Endothelial cell of umbilical vein (primary cell): Measurements from ENCODE around the gene SPANXN4. TPM values are rescaled to one million over a fixed set of nuclear protein-coding genes. Genes with fewer than 3 reads are reported as not detected.

Experiments
- BruUV-seq: library from RNA; stranded (reverse); fragments of 400-500 nt; replicated peaks from 2 replicates; lab custom pipeline; 2021; lab: Mats Ljungman, UMichigan
- CTCF ChIA-PET: fragments of 300-600, 350-600 bp; sonication (Branson Sonifier 250); formaldehyde crosslinking; loops from one replicate; lab custom pipeline; 2021; ENCODE audit warnings: antibody characterized with exemption, inconsistent platforms; lab: Charles Lee
- POLR2A ChIA-PET: fragments of 300-600, 350-600 bp; sonication (Branson Sonifier 250); formaldehyde crosslinking; loops from one replicate; lab custom pipeline; 2021; ENCODE audit warnings: antibody characterized with exemption, inconsistent platforms; lab: Charles Lee
- DNase-seq: peaks from one replicate; pipeline ENCODE4 v3.0.0-alpha.2; 2011; ENCODE audit warnings: low read depth, low spot score
- FAIRE-seq: peaks from 2 replicates; lab custom pipeline; 2011; peaks lifted over from hg19 to GRCh38; lab: Jason Lieb, UNC
- H2AFZ ChIP-seq: 2 replicates; pipeline ENCODE4 v1.6.0; 2012; ENCODE audit warnings: low read depth, low read length, control low read depth, inconsistent platforms
- H3K27ac ChIP-seq: 2 replicates; pipeline ENCODE4 v1.5.1; 2011; ENCODE audit warnings: low read depth, mild to moderate bottlenecking, control low read depth, low read length, moderate library complexity; ENCODE audit not compliant: insufficient read depth
- H3K27me3 ChIP-seq, 2 experiments: 2 replicates each; pipeline versions ENCODE4 v1.6.0 to v1.6.1; 2011; ENCODE audit warnings: low read length in 2 of 2, mixed read lengths in 1 of 2; ENCODE audit not compliant: control insufficient read depth in 2 of 2, insufficient read depth in 2 of 2
- H3K36me3 ChIP-seq, 2 experiments: 2 replicates in 1 of 2; 3 replicates in 1 of 2; pipeline ENCODE4 v1.5.1; 2011; ENCODE audit warnings: low read length in 2 of 2, mild to moderate bottlenecking in 1 of 2, moderate library complexity in 1 of 2; ENCODE audit not compliant: control insufficient read depth in 2 of 2, insufficient read depth in 2 of 2; ENCODE audit errors: extremely low read depth in 1 of 2
- H3K4me1 ChIP-seq: 3 replicates; pipeline ENCODE4 v1.5.1; 2011; ENCODE audit warnings: mild to moderate bottlenecking, low read length; ENCODE audit not compliant: control insufficient read depth, insufficient read depth; ENCODE audit errors: extremely low read depth
- H3K4me2 ChIP-seq: 2 replicates; pipeline ENCODE4 v1.6.1; 2011; ENCODE audit warnings: low read length, control low read depth, mixed read lengths; ENCODE audit not compliant: insufficient read depth
- H3K4me3 ChIP-seq, 3 experiments: fragments of 200-600 bp in 1 of 3; sonication (generic), shearing (Covaris generic) in 1 of 3; replicated peaks in 1 of 3; 2 replicates each; pipeline ENCODE4 v1.5.1; 2011 to 2016; ENCODE audit warnings: control low read depth in 3 of 3, low read length in 3 of 3, mild to moderate bottlenecking in 2 of 3, inconsistent platforms in 1 of 3, low read depth in 1 of 3, moderate library complexity in 1 of 3; ENCODE audit not compliant: insufficient read depth in 1 of 3
- H3K79me2 ChIP-seq: 2 replicates; pipeline ENCODE4 v1.6.0; 2012; ENCODE audit warnings: low read length, inconsistent platforms; ENCODE audit not compliant: control insufficient read depth, insufficient read depth
- H3K9ac ChIP-seq: replicated peaks from 2 replicates; pipeline ENCODE3; 2011; ENCODE audit warnings: low read length, control low read depth; ENCODE audit not compliant: insufficient read depth; ENCODE audit errors: extremely low read depth
- H3K9me1 ChIP-seq: replicated peaks from 3 replicates; pipeline ENCODE4 v1.6.0; 2011; ENCODE audit warnings: mild to moderate bottlenecking, low read length; ENCODE audit not compliant: control insufficient read depth, insufficient read depth; ENCODE audit errors: extremely low read depth
- H3K9me3 ChIP-seq: replicated peaks from 2 replicates; pipeline ENCODE4 v1.5.1; 2012; ENCODE audit warnings: low read length, inconsistent platforms; ENCODE audit not compliant: control insufficient read depth, insufficient read depth
- H4K20me1 ChIP-seq: replicated peaks from 2 replicates; pipeline ENCODE3; 2011; ENCODE audit warnings: mild to moderate bottlenecking, low read length; ENCODE audit not compliant: control insufficient read depth, insufficient read depth; ENCODE audit errors: extremely low read depth
- EZH2 ChIP-seq: IDR thresholded peaks from 2 replicates; pipeline ENCODE4 v1.6.1; 2012; ENCODE audit warnings: borderline replicate concordance, low read depth, mild to moderate bottlenecking, moderate library complexity, low read length, inconsistent platforms; ENCODE audit not compliant: severe bottlenecking
- FOS ChIP-seq: IDR thresholded peaks from 2 replicates; pipeline ENCODE4 v1.6.1; 2011; ENCODE audit warnings: mild to moderate bottlenecking, low read length, moderate library complexity, borderline replicate concordance; ENCODE audit not compliant: insufficient read depth
- GATA2 ChIP-seq: IDR thresholded peaks from 2 replicates; pipeline ENCODE4 v1.7.0; 2011; ENCODE audit warnings: low read depth, mild to moderate bottlenecking, moderate library complexity, mixed read lengths, low read length; ENCODE audit not compliant: insufficient read length, insufficient read depth
- JUN ChIP-seq: IDR thresholded peaks from 2 replicates; pipeline ENCODE4 v1.6.1; 2011; ENCODE audit warnings: borderline replicate concordance, low read depth; ENCODE audit not compliant: insufficient read length, insufficient read depth
- POLR2AphosphoS5 ChIP-seq: IDR thresholded peaks from 2 replicates; pipeline ENCODE4 v1.6.1; 2012; ENCODE audit warnings: low read depth, mild to moderate bottlenecking, control low read depth, low read length, moderate library complexity; ENCODE audit not compliant: insufficient read depth
- dilution Hi-C: fragments of 300-500 bp; cut with MboI; formaldehyde crosslinking; loops from one replicate; pipeline ENCODE4 v1.15.0; 2019; ENCODE audit warnings: low sequenced_read_pairs; ENCODE audit not compliant: extremely low pct_ligation_motif_present
- intact Hi-C: fragments of 100-400 bp; cut with micrococcal nuclease; formaldehyde crosslinking; loops from one replicate; pipeline ENCODE4 v1.10.0; 2022
- polyA plus RNA-seq, 4 experiments: library from polyadenylated mRNA; depleted of rRNA in 3 of 4; stranded (reverse) in 3 of 4; unstranded in 1 of 4; fragments of >200 nt; gene quantifications; 2 replicates each; pipeline versions ENCODE4 v1.2.1 to v1.2.3, GENCODE V29; 2011 to 2012; ENCODE audit warnings: missing spikeins in 1 of 4
- total RNA-seq: library from RNA; stranded (reverse); gene quantifications from 2 replicates; pipeline ENCODE4 v1.2.3, GENCODE V29; 2021
- TF ChIP-seq, protein P1 (sequence below): IDR thresholded peaks from 2 replicates; pipeline ENCODE4 v1.6.1; 2011; ENCODE audit not compliant: insufficient read depth, insufficient read length
- TF ChIP-seq, protein P2 (sequence below), 2 donors: IDR thresholded peaks; 1 replicate in 1 of 2; 2 replicates in 1 of 2; pipeline ENCODE4 v1.5.1; 2011; ENCODE audit warnings: low read length in 2 of 2, mild to moderate bottlenecking in 2 of 2, moderate library complexity in 2 of 2, control low read depth in 1 of 2, inconsistent platforms in 1 of 2, low read depth in 1 of 2; ENCODE audit not compliant: insufficient read depth in 1 of 2; ENCODE audit errors: extremely low read depth in 1 of 2

The SPANXN4 gene
- total and polyA plus RNA-seq, 2 donors (not counting 3 experiments of a cell fraction or from before 2014, with no cell fraction given), result not detected

DNA sequence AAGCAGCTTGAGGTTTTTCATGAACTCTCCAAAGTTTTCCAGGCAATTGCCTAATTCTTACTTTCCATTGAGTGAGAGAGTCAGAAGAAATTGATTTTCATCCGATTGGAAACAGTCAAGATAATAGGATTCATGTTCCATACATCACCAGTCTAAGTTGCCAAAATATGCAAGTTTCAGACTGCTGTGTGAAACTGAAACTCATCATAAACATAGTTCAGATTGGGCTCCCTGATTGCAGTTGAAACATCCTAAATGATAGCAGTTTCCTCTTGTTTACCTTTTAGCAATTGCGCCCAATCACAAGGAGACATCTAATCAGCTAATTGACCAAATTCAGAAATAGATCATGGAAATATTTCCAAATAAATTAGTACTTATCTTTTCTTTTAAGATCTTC lies 56.8 kb downstream of the SPANXN4 start:
- Histone ChIP-seq H3K4me1 (no peaks in the 10 kb centered on the region), H3K27ac (no peak overlapping the region), H4K20me1 (no peaks in the 10 kb centered on the region), H3K4me2 (no peak overlapping the region), H3K79me2 (no peaks in the 10 kb centered on the region), H2AFZ (no peak overlapping the region), H3K9me1 (no peaks in the 10 kb centered on the region), H3K4me3 (no peak overlapping the region), H3K27me3 (no peaks in the 10 kb centered on the region), H3K36me3 (no peaks in the 10 kb centered on the region), H3K9me3 (no peaks in the 10 kb centered on the region), H3K9ac (no peak overlapping the region)
- BruUV-seq, result no TSS peak
- dilution Hi-C loops, result no loop called here
- no peak for TF ChIP-seq GATA2
- TF ChIP-seq, protein P1, sequence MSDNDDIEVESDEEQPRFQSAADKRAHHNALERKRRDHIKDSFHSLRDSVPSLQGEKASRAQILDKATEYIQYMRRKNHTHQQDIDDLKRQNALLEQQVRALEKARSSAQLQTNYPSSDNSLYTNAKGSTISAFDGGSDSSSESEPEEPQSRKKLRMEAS, result no peak
- no peak for TF ChIP-seq FOS
- TF ChIP-seq, protein P2, sequence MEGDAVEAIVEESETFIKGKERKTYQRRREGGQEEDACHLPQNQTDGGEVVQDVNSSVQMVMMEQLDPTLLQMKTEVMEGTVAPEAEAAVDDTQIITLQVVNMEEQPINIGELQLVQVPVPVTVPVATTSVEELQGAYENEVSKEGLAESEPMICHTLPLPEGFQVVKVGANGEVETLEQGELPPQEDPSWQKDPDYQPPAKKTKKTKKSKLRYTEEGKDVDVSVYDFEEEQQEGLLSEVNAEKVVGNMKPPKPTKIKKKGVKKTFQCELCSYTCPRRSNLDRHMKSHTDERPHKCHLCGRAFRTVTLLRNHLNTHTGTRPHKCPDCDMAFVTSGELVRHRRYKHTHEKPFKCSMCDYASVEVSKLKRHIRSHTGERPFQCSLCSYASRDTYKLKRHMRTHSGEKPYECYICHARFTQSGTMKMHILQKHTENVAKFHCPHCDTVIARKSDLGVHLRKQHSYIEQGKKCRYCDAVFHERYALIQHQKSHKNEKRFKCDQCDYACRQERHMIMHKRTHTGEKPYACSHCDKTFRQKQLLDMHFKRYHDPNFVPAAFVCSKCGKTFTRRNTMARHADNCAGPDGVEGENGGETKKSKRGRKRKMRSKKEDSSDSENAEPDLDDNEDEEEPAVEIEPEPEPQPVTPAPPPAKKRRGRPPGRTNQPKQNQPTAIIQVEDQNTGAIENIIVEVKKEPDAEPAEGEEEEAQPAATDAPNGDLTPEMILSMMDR (IDR thresholded peaks at IDR 0.05; ENCODE audit: extremely low read depth in 1 of 2, insufficient read depth in 1 of 2, low read depth in 1 of 2, low read length in 2 of 2), result no peak
- no peak for TF ChIP-seq JUN
- TF ChIP-seq EZH2, result no peak
- TF ChIP-seq POLR2AphosphoS5, result no peak
- FAIRE-seq (no peak), DNase-seq (no peak)
- intact Hi-C loops, result no loop called here
- ChIA-PET CTCF (no interaction called here), POLR2A (no interaction called here)
